Activated B cell treated with CpG ODN at 0.5 μM for 24 hours (primary cell): ENCODE results near the gene ARL13A. TPM values are rescaled to one million over a fixed set of nuclear protein-coding genes. Genes with fewer than 3 reads are reported as not detected.
"Not testable (repeated sequence)": the region's sequence is repeated elsewhere in the genome, so short reads cannot be mapped to it uniquely, and the experiment has no call there.

Source experiments
- ATAC-seq: fragments of 200-7000 bp; cut with Tn5 transposase; one replicate; pipeline ENCODE4 v1.10.0; 2021; ENCODE audit warnings: low read depth, mild to moderate bottlenecking, moderate library complexity
- CTCF ChIA-PET: fragments of 350-600 bp; sonication (Branson Sonifier 250); formaldehyde crosslinking; loops from one replicate; lab custom pipeline; 2021; ENCODE audit warnings: antibody characterized with exemption; lab: Charles Lee
- POLR2A ChIA-PET: fragments of 350-600 bp; sonication (Branson Sonifier 250); formaldehyde crosslinking; loops from one replicate; lab custom pipeline; 2021; ENCODE audit warnings: antibody characterized with exemption; lab: Charles Lee
- DNase-seq: peaks from one replicate; pipeline ENCODE4 v3.0.0; 2022
- H3K27ac Mint-ChIP-seq: one replicate; pipeline ENCODE4 v1.8.0; 2020; ENCODE audit warnings: mixed read lengths
- H3K27me3 Mint-ChIP-seq: one replicate; pipeline ENCODE4 v1.8.0; 2021; ENCODE audit warnings: mixed read lengths
- H3K36me3 Mint-ChIP-seq: one replicate; pipeline ENCODE4 v1.8.0; 2021; ENCODE audit warnings: low read depth, mixed read lengths
- H3K4me1 Mint-ChIP-seq: one replicate; pipeline ENCODE4 v1.8.0; 2021; ENCODE audit warnings: mixed read lengths
- H3K4me3 Mint-ChIP-seq: one replicate; pipeline ENCODE4 v1.8.0; 2020; ENCODE audit warnings: mild to moderate bottlenecking, mixed read lengths
- H3K9me3 Mint-ChIP-seq: one replicate; pipeline ENCODE4 v1.8.0; 2020; ENCODE audit warnings: mixed read lengths
- intact Hi-C: fragments of 100-400 bp; cut with micrococcal nuclease; formaldehyde crosslinking; loops from one replicate; pipeline ENCODE4 v1.15.1; 2024
- total RNA-seq: library from RNA; stranded (reverse); gene quantifications from 2 replicates; pipeline ENCODE4 v1.2.3, GENCODE V29; 2022
- TF ChIP-seq, protein P1 (sequence below): fragments of 200-600 bp; IDR thresholded peaks from one replicate; pipeline ENCODE4 v1.8.0; 2022; ENCODE audit warnings: antibody characterized with exemption, mild to moderate bottlenecking

Gene ARL13A
- total RNA-seq, 1 donor from 2014 or later = not detected

DNA sequence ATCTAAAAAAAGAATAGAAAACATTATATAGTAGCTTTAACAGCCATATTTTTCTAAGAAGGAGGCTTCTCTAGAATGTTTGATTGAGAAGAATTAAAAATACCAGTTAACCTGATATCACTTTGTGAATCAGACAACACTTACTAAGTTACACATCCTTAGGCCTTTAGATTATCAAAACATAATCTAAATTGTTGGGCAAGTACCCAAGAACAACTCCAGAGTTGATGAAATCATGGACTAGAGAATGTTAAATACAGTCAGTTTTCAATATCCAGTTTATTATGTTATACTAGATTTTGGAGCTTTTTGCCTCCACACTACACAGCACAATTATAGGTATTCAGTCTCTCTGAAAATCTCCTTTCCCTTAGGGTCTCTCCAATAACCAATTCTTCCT, 39.6 kb downstream of the ARL13A start:
- Mint-ChIP-seq H3K27me3 (no peaks in the 10 kb centered on the region), H3K36me3 (peaks cover 46% of the 10 kb centered on the region), H3K4me1 (no peaks in the 10 kb centered on the region), H3K9me3 (no peaks in the 10 kb centered on the region), H3K4me3 (no peak overlapping the region), H3K27ac (no peak overlapping the region)
- ATAC-seq = no peak
- POLR2A ChIA-PET = no interaction called here
- DNase-seq = no peak
- intact Hi-C loops = no loop called here
- TF ChIP-seq, protein P1, sequence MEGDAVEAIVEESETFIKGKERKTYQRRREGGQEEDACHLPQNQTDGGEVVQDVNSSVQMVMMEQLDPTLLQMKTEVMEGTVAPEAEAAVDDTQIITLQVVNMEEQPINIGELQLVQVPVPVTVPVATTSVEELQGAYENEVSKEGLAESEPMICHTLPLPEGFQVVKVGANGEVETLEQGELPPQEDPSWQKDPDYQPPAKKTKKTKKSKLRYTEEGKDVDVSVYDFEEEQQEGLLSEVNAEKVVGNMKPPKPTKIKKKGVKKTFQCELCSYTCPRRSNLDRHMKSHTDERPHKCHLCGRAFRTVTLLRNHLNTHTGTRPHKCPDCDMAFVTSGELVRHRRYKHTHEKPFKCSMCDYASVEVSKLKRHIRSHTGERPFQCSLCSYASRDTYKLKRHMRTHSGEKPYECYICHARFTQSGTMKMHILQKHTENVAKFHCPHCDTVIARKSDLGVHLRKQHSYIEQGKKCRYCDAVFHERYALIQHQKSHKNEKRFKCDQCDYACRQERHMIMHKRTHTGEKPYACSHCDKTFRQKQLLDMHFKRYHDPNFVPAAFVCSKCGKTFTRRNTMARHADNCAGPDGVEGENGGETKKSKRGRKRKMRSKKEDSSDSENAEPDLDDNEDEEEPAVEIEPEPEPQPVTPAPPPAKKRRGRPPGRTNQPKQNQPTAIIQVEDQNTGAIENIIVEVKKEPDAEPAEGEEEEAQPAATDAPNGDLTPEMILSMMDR = no peak
- CTCF ChIA-PET = no interaction called here

GRCh38 chrX:101012031-101012430, 42.5 kb downstream of the ARL13A start:
- intact Hi-C loops, POLR2A ChIA-PET, H3K9me3 Mint-ChIP-seq, ATAC-seq, H3K27ac Mint-ChIP-seq, H3K27me3 Mint-ChIP-seq, H3K4me3 Mint-ChIP-seq, H3K4me1 Mint-ChIP-seq, CTCF ChIA-PET, DNase-seq: not testable (repeated sequence)
- H3K36me3 Mint-ChIP-seq = peaks cover 45% of the 10 kb centered on the region

DNA sequence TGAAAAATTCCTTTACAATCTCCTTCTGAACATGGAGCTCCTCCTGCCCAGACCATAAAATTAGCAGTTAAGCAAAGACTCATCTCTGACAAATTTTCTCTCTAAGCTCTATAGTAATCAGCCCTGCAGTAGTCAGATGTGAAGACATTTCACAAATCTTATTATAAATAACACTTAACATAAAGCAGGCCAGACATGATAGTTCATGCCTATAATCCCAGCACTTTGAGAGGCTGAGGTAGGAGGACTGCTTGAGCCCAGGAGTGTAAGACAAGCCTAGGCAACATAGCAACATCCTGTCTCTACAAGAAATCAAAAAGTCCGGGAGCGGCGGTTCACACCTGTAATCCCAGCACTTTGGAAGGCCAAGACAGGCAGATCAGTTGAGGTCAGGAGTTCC, 52.5 kb downstream of the ARL13A start:
- Mint-ChIP-seq H3K4me3 (no peak overlapping the region), H3K27ac (no peak overlapping the region), H3K27me3 (no peaks in the 10 kb centered on the region), H3K36me3 (peaks cover 62% of the 10 kb centered on the region), H3K9me3 (no peaks in the 10 kb centered on the region), H3K4me1 (no peaks in the 10 kb centered on the region)
- ChIA-PET POLR2A (no interaction called here), CTCF (no interaction called here)
- intact Hi-C loops = no loop called here
- ATAC-seq (no peak), DNase-seq (no peak)
- TF ChIP-seq, protein P1 = no peak

DNA sequence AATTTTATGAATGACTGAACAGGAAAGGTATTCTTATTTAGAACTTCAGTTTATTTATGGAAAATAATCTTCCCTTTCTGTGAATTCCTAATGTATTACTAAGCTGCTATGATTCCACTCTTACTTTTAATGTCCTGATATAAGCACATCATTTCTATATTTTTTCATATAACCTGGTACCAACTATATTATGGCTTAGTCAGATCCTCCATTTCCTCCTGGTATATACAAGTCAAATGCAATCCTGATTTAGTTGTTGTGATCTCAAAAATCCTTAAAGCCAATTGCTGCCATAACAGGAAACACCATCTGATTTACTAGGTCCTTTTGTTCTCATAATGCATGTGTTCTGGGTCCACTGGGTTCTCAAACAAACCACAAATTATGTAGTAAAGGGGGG, 55.6 kb downstream of the ARL13A start:
- peaks cover 67% of the 10 kb centered on the region for H3K36me3 Mint-ChIP-seq
- DNase-seq = no peak

DNA sequence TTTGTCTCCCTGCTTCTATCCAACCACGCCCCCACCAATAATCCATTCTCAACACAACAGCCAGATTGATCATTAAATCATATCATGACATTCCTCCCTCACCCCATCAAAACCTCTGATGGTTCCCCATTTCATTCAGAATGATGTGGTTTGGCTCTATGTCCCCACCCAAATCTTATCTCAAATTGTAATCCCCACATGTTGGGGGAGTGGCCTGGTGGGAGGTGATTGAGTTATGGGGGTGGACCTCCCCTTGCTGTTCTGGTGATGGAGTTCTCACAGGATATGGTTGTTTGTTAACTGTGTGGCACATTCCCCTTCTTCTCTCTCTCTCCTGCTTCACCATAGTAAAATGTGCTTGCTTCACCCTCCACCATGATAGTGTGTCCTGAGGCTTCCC, 59.1 kb downstream of the ARL13A start:
- H3K9me3 Mint-ChIP-seq = no peaks in the 10 kb centered on the region
- peaks cover 53% of the 10 kb centered on the region for H3K36me3 Mint-ChIP-seq
- intact Hi-C loops = no loop called here
- no peak for DNase-seq
- POLR2A ChIA-PET = interaction anchor here (0.7 kb wide), 1 partner anchor 374 kb away, joined by 10 read pairs; no protein-coding TSS in a partner anchor
- H3K27ac Mint-ChIP-seq = no peak overlapping the region
- CTCF ChIA-PET = no interaction called here
- H3K27me3 Mint-ChIP-seq = no peaks in the 10 kb centered on the region
- TF ChIP-seq, protein P1 = no peak
- H3K4me1 Mint-ChIP-seq = no peaks in the 10 kb centered on the region
- no peak overlapping the region for H3K4me3 Mint-ChIP-seq
- ATAC-seq = no peak

More for the DNA sequence above, 55.6 kb downstream of the ARL13A start:
- ChIA-PET CTCF (no interaction called here), POLR2A (no interaction called here)
- Mint-ChIP-seq H3K27ac (no peak overlapping the region), H3K9me3 (no peaks in the 10 kb centered on the region), H3K4me1 (no peaks in the 10 kb centered on the region), H3K27me3 (no peaks in the 10 kb centered on the region), H3K4me3 (no peak overlapping the region)
- TF ChIP-seq, protein P1 = no peak
- no peak for ATAC-seq
- intact Hi-C loops = no loop called here

DNA sequence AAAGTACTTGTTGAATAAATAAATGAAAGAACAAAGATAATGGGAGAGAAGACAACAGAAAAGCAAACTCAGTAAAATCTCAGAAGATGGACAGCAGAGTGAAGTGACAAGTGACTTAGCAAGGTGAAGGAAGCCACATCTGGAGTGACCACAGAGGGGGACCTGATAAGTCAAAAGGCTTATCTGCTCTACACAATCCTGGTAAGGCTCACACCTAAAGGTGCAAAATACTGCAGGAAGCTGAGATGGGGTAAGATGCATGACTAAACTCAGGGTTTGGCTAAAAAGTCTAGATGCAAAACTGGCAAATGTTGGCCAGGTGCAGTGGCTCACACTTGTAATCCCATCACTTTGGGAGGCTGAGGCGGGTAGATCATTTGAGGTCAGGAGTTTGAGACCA, 60.2 kb downstream of the ARL13A start:
- intact Hi-C loops = loop anchor here (5.0 kb wide), 1 partner anchor 32 kb away; no protein-coding TSS in a partner anchor
- Mint-ChIP-seq H3K27me3 (no peaks in the 10 kb centered on the region), H3K9me3 (no peaks in the 10 kb centered on the region), H3K4me1 (no peaks in the 10 kb centered on the region), H3K4me3 (no peak overlapping the region), H3K36me3 (peaks cover 53% of the 10 kb centered on the region), H3K27ac (no peak overlapping the region)
- ATAC-seq (no peak), DNase-seq (no peak)
- CTCF ChIA-PET = no interaction called here
- POLR2A ChIA-PET = no interaction called here
- TF ChIP-seq, protein P1 = no peak
